Stomach (tissue), 9 donors: Measurements from ENCODE around the gene POLR2F. TPM values are rescaled to one million over a fixed set of nuclear protein-coding genes. Genes with fewer than 3 reads are reported as not detected.

ENCODE experiments used
- DNase-seq, 2 donors: peaks; one replicate each; pipeline versions ENCODE4 v3.0.0 to v3.0.0-alpha.2; 2013 to 2019
- H3K27ac ChIP-seq, 5 donors: fragments of 200-600 bp in 4 of 5; sonication (generic) in 4 of 5; one replicate each; pipeline ENCODE4 v1.5.1; 2013 to 2019; ENCODE audit warnings: mild to moderate bottlenecking in 1 of 5, moderate library complexity in 1 of 5
- H3K27me3 ChIP-seq, 3 donors: fragments of 200-600 bp; sonication (generic); one replicate each; pipeline ENCODE4 v1.5.1; 2017 to 2019; ENCODE audit warnings: mixed run types in 1 of 3
- H3K36me3 ChIP-seq, 4 donors: fragments of 200-600 bp; sonication (generic); 1 replicate in 3 of 4; 2 replicates in 1 of 4; pipeline ENCODE4 v1.5.1; 2016 to 2019
- H3K4me1 ChIP-seq, 4 donors: fragments of 200-600 bp; sonication (generic); one replicate each; pipeline ENCODE4 v1.5.1; 2016 to 2019
- H3K4me3 ChIP-seq, 4 donors: fragments of 200-600 bp; sonication (generic) in 3 of 4; one replicate each; pipeline ENCODE4 v1.5.1; 2016 to 2019; ENCODE audit warnings: mild to moderate bottlenecking in 1 of 4
- H3K9me3 ChIP-seq, 4 donors: fragments of 200-600 bp; sonication (generic); one replicate each; pipeline ENCODE4 v1.5.1; 2016 to 2019
- CTCF ChIP-seq, 7 experiments: fragments of 450-650 bp in 4 of 7; fragments of 200-600 bp in 3 of 7; sonication (generic) in 3 of 7; IDR thresholded peaks; one replicate each; pipeline ENCODE4 v1.5.1; 2016 to 2019; ENCODE audit warnings: antibody characterized with exemption in 7 of 7, control low read depth in 2 of 7, mild to moderate bottlenecking in 1 of 7
- EP300 ChIP-seq: sonication (generic); formaldehyde crosslinking; IDR thresholded peaks from one replicate; pipeline ENCODE4 v1.6.1; 2017; ENCODE audit warnings: antibody characterized with exemption
- POLR2A ChIP-seq, 4 donors: fragments of 450-650 bp; IDR thresholded peaks; one replicate each; pipeline ENCODE4 v1.6.1; 2016; ENCODE audit warnings: antibody characterized with exemption in 4 of 4, control low read depth in 2 of 4, mild to moderate bottlenecking in 1 of 4, moderate library complexity in 1 of 4
- POLR2AphosphoS5 ChIP-seq, 3 donors: sonication (generic); formaldehyde crosslinking; IDR thresholded peaks; one replicate each; pipeline ENCODE4 v1.6.1; 2016; ENCODE audit warnings: antibody characterized with exemption in 3 of 3
- WGBS, 5 donors: extraction: QIAGEN DNeasy Blood & Tissue Kit in 3 of 5; methylation state at CpG; one replicate each; pipeline versions ENCODE4 v1.1.5 to v1.1.7; 2013 to 2018; 5-methylcytosine and 5-hydroxymethylcytosine counted together
- intact Hi-C: fragments of 100-400 bp; cut with DNase I; formaldehyde crosslinking; loops from one replicate; pipeline ENCODE4 v1.15.1; 2023; ENCODE audit warnings: low total_unique reads
- polyA plus RNA-seq, 3 donors: library from polyadenylated mRNA; stranded (reverse); fragments of 200-250 nt; gene quantifications; one replicate each; pipeline ENCODE4 v1.2.3, GENCODE V29; 2013
- total RNA-seq, 5 donors: library from RNA; depleted of rRNA; stranded (reverse); fragments of >200 nt; gene quantifications; one replicate each; pipeline versions ENCODE4 v1.1.0 to v1.2.3, GENCODE V29; 2014 to 2016
- donor health status: healthy with polysubstance abuse.
- donor health status: Bipolar disorder and iron deficiency.
- donor health status: healthy.

POLR2F gene
- total and polyA plus RNA-seq, 8 donors = 41.5 to 149 (median 120) TPM

- TF ChIP-seq POLR2AphosphoS5 (IDR thresholded peaks at IDR 0.05) (no peak), EP300 (no peak), POLR2A (IDR thresholded peaks at IDR 0.05) (no peak), CTCF (IDR thresholded peaks at IDR 0.05) (no peak)
- DNase-seq = peak in 1 of 2 donors; percentile 1
- Histone ChIP-seq H3K9me3 (no peaks in the 10 kb centered on the region), H3K36me3 (no peaks in the 10 kb centered on the region), H3K4me1 (no peaks in the 10 kb centered on the region), H3K27me3 (no peaks in the 10 kb centered on the region), H3K4me3 (no peak overlapping the region), H3K27ac (no peak overlapping the region)
- intact Hi-C loops = no loop called here
- 85 to 93% (median 93%) methylated on average over 13 of the region's 13 CpGs for WGBS, 5 donors
Observed at GRCh38 chr22:38007330-38007902, 53.9 kb downstream of the POLR2F start.

GRCh38 chr22:38009000-38009806 lies 55.7 kb downstream of the POLR2F start:
- TF ChIP-seq POLR2A (IDR thresholded peaks at IDR 0.05) (no peak), EP300 (no peak), POLR2AphosphoS5 (IDR thresholded peaks at IDR 0.05) (no peak), CTCF (IDR thresholded peaks at IDR 0.05) (no peak)
- Histone ChIP-seq H3K4me1 (no peaks in the 10 kb centered on the region), H3K36me3 (no peaks in the 10 kb centered on the region), H3K9me3 (no peaks in the 10 kb centered on the region), H3K27ac (no peak overlapping the region), H3K27me3 (no peaks in the 10 kb centered on the region), H3K4me3 (no peak overlapping the region)
- 63 to 73% (median 66%) methylated on average over 14 of the region's 14 CpGs for WGBS, 5 donors
- intact Hi-C loops = no loop called here
- DNase-seq = peak in 1 of 2 donors; percentile 4

- intact Hi-C loops = no loop called here
- Histone ChIP-seq H3K27ac (no peak overlapping the region), H3K9me3 (no peaks in the 10 kb centered on the region), H3K4me1 (peaks cover 9 to 19% (median 15%) of the 10 kb centered on the region in 4 donors), H3K36me3 (no peaks in the 10 kb centered on the region), H3K27me3 (no peaks in the 10 kb centered on the region), H3K4me3 (no peak overlapping the region)
- peak in 1 of 2 donors; percentile 18 for DNase-seq
- WGBS, 5 donors = 74 to 83% (median 74%) methylated on average over 7 of the region's 7 CpGs
- no peak for TF ChIP-seq EP300
- no peak for TF ChIP-seq CTCF (IDR thresholded peaks at IDR 0.05)
- TF ChIP-seq POLR2A (IDR thresholded peaks at IDR 0.05) = no peak
- TF ChIP-seq POLR2AphosphoS5 (IDR thresholded peaks at IDR 0.05) = no peak
Observed at GRCh38 chr22:38012604-38013072, 59.1 kb downstream of the POLR2F start.

DNA sequence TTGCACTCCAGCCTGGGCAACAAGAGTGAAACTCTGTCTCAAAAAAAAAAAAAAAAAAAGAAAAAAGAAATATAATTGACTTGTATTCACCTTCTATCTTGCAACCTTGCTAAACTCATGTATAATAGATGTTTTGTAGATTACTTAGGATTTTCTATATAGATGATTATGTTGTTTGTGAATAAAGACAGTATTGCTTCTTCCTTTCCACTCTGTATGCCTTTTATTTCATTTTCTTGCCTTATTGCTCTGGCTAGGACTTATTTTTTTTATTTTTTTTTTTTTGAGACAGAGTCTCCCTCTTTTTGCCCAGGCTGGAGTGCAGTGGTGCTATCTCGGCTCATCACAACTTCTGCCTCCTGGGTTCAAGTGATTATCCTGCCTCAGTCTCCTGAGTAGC lies 60.6 kb downstream of the POLR2F start:
- intact Hi-C loops = no loop called here

More for the DNA sequence above, 60.6 kb downstream of the POLR2F start:
- TF ChIP-seq CTCF (IDR thresholded peaks at IDR 0.05) = no peak
- TF ChIP-seq POLR2AphosphoS5 (IDR thresholded peaks at IDR 0.05) = no peak
- TF ChIP-seq EP300 = no peak
- no peak for TF ChIP-seq POLR2A (IDR thresholded peaks at IDR 0.05)
- 83 to 100% (median 94%) methylated on average over 1 of the region's 1 CpG for WGBS, 5 donors
- Histone ChIP-seq H3K27ac (no peak overlapping the region), H3K4me1 (peaks cover 11 to 23% (median 17%) of the 10 kb centered on the region in 4 donors), H3K36me3 (no peaks in the 10 kb centered on the region), H3K4me3 (no peak overlapping the region), H3K9me3 (no peaks in the 10 kb centered on the region), H3K27me3 (no peaks in the 10 kb centered on the region)
- DNase-seq = no peak
